ENCODE data around the gene P2RX7.

GRCh38 chr12:121144416-121144914, 11.8 kb downstream of the P2RX7 start:
- no peak for TF ChIP-seq CTCF (IDR thresholded peaks at IDR 0.05)
- no peak for TF ChIP-seq POLR2A (IDR thresholded peaks at IDR 0.05)
